GM23338 (cell line): ENCODE results near the gene SNAP91. TPM values are rescaled to one million over a fixed set of nuclear protein-coding genes. Genes with fewer than 3 reads are reported as not detected.
A peak's percentile ranks its signal among the peaks of the same experiment; 100 is the strongest.

Experiments
- ATAC-seq: fragments of 200-7000 bp; cut with Tn5 transposase; 3 replicates; pipeline ENCODE4 v1.9.1; 2020
- DNase-seq: peaks from one replicate; pipeline ENCODE4 v3.0.0-alpha.2; 2015; ENCODE audit warnings: low spot score
- H2AFZ ChIP-seq: fragments of 200-600 bp; sonication (generic); 2 replicates; pipeline ENCODE4 v1.8.0; 2016; ENCODE audit warnings: antibody characterized with exemption, mild to moderate bottlenecking, moderate library complexity
- H3F3A ChIP-seq: fragments of 200-600 bp; sonication (generic); replicated peaks from 2 replicates; pipeline ENCODE4 v1.8.0; 2017; ENCODE audit warnings: antibody characterized with exemption, mixed run types, low read depth
- H3K27ac ChIP-seq: fragments of 200-600 bp; sonication (generic); 2 replicates; pipeline ENCODE4 v1.6.1; 2016; ENCODE audit warnings: low read depth
- H3K27me3 ChIP-seq: fragments of 200-600 bp; sonication (generic); 2 replicates; pipeline ENCODE4 v1.8.0; 2016; ENCODE audit warnings: mild to moderate bottlenecking, mixed run types, moderate library complexity; ENCODE audit not compliant: insufficient read depth
- H3K36me3 ChIP-seq: fragments of 200-600 bp; sonication (generic); 2 replicates; pipeline ENCODE4 v1.8.0; 2016; ENCODE audit warnings: mild to moderate bottlenecking; ENCODE audit not compliant: insufficient read depth
- H3K4me1 ChIP-seq: fragments of 200-600 bp; sonication (generic); 2 replicates; pipeline ENCODE4 v1.8.0; 2016; ENCODE audit warnings: mild to moderate bottlenecking, moderate library complexity; ENCODE audit not compliant: insufficient read depth
- H3K4me2 ChIP-seq: fragments of 200-600 bp; sonication (generic); 2 replicates; pipeline ENCODE4 v1.7.1; 2017; ENCODE audit warnings: mixed run types
- H3K4me3 ChIP-seq: fragments of 200-600 bp; sonication (generic); 2 replicates; pipeline ENCODE4 v1.6.1; 2016; ENCODE audit warnings: mixed run types
- H3K79me2 ChIP-seq: fragments of 200-600 bp; sonication (generic); replicated peaks from 2 replicates; pipeline ENCODE4 v1.8.0; 2017; ENCODE audit warnings: mild to moderate bottlenecking; ENCODE audit not compliant: insufficient read depth
- H3K9me2 ChIP-seq: fragments of 200-600 bp; sonication (generic); 2 replicates; pipeline ENCODE4 v1.8.0; 2017; ENCODE audit not compliant: insufficient read depth
- H4K20me1 ChIP-seq: fragments of 200-600 bp; sonication (generic); replicated peaks from 2 replicates; pipeline ENCODE4 v1.8.0; 2017; ENCODE audit warnings: mild to moderate bottlenecking; ENCODE audit not compliant: insufficient read depth
- H3K27ac Mint-ChIP-seq: 2 replicates; pipeline ENCODE4 v1.8.0; 2020; ENCODE audit warnings: inconsistent platforms, mild to moderate bottlenecking, moderate library complexity, mixed read lengths
- H3K27me3 Mint-ChIP-seq: 3 replicates; pipeline ENCODE4 v1.8.0; 2022; ENCODE audit warnings: low read depth, mild to moderate bottlenecking, moderate library complexity, mixed read lengths, inconsistent platforms; ENCODE audit not compliant: insufficient read depth, poor library complexity
- H3K36me3 Mint-ChIP-seq: 3 replicates; pipeline ENCODE4 v1.8.0; 2021; ENCODE audit warnings: low read depth, mild to moderate bottlenecking, inconsistent platforms, moderate library complexity, mixed read lengths
- H3K4me1 Mint-ChIP-seq: 3 replicates; pipeline ENCODE4 v1.8.0; 2020; ENCODE audit warnings: mild to moderate bottlenecking, inconsistent platforms, mixed read lengths
- H3K4me3 Mint-ChIP-seq: 3 replicates; pipeline ENCODE4 v1.8.0; 2021; ENCODE audit warnings: moderate library complexity, mild to moderate bottlenecking, inconsistent platforms, mixed read lengths
- H3K9me3 Mint-ChIP-seq: 3 replicates; pipeline ENCODE4 v1.8.0; 2020; ENCODE audit warnings: moderate library complexity, mild to moderate bottlenecking, inconsistent platforms, mixed read lengths
- CREB1 ChIP-seq: fragments of 250-450 bp; sonication (Bioruptor Pico); IDR thresholded peaks from 2 replicates; pipeline ENCODE4 v1.5.0; 2020; ENCODE audit warnings: low read depth, mild to moderate bottlenecking, moderate library complexity
- EZH2phosphoT487 ChIP-seq: fragments of 200-600 bp; sonication (generic); IDR thresholded peaks from one replicate; pipeline ENCODE4 v1.8.1; 2018; ENCODE audit warnings: antibody characterized with exemption; ENCODE audit not compliant: unreplicated experiment
- NANOG ChIP-seq: IDR thresholded peaks from 2 replicates; pipeline ENCODE4 v1.6.1; 2016; ENCODE audit warnings: antibody characterized with exemption, borderline replicate concordance
- POLR2AphosphoS5 ChIP-seq: IDR thresholded peaks from 2 replicates; pipeline ENCODE4 v1.6.1; 2016; ENCODE audit warnings: antibody characterized with exemption, low read depth
- ZNF114 ChIP-seq: fragments of 250-450 bp; sonication (Bioruptor Pico); IDR thresholded peaks from 2 replicates; pipeline ENCODE4 v1.5.0; 2020; ENCODE audit warnings: mild to moderate bottlenecking, moderate library complexity
- polyA plus RNA-seq: library from polyadenylated mRNA; unstranded; fragments of >200 nt; fragmentation: Nextera tagmentation; extraction: Ambion mirVana; gene quantifications from 2 replicates; pipeline ENCODE4 v1.2.1, GENCODE V29; 2016
- total RNA-seq: library from RNA; depleted of rRNA; stranded (reverse); fragments of >200 nt; shearing (Covaris generic); gene quantifications from 2 replicates; pipeline ENCODE4 v1.2.3, GENCODE V29; 2014
- TF ChIP-seq, protein P1 (sequence below): IDR thresholded peaks from 2 replicates; pipeline ENCODE4 v1.6.1; 2016; ENCODE audit warnings: antibody characterized with exemption
- TF ChIP-seq, protein P2 (sequence below), 2 experiments: fragments of 200-600 bp in 1 of 2; sonication (generic) in 1 of 2; conservative IDR thresholded peaks; 2 replicates each; pipeline versions ENCODE4 v1.5.1 to v1.6.1; 2016 to 2017; ENCODE audit warnings: antibody characterized with exemption in 2 of 2, low read depth in 2 of 2, mild to moderate bottlenecking in 2 of 2, moderate library complexity in 1 of 2
- TF ChIP-seq, protein P3 (sequence below): fragments of 250-450 bp; sonication (Bioruptor Pico); IDR thresholded peaks from 2 replicates; pipeline ENCODE4 v1.5.0; 2020; ENCODE audit warnings: mild to moderate bottlenecking, moderate library complexity

SNAP91 gene
- total and polyA plus RNA-seq, 2 experiments from 2014 or later = 0.83 to 1.2 TPM

DNA sequence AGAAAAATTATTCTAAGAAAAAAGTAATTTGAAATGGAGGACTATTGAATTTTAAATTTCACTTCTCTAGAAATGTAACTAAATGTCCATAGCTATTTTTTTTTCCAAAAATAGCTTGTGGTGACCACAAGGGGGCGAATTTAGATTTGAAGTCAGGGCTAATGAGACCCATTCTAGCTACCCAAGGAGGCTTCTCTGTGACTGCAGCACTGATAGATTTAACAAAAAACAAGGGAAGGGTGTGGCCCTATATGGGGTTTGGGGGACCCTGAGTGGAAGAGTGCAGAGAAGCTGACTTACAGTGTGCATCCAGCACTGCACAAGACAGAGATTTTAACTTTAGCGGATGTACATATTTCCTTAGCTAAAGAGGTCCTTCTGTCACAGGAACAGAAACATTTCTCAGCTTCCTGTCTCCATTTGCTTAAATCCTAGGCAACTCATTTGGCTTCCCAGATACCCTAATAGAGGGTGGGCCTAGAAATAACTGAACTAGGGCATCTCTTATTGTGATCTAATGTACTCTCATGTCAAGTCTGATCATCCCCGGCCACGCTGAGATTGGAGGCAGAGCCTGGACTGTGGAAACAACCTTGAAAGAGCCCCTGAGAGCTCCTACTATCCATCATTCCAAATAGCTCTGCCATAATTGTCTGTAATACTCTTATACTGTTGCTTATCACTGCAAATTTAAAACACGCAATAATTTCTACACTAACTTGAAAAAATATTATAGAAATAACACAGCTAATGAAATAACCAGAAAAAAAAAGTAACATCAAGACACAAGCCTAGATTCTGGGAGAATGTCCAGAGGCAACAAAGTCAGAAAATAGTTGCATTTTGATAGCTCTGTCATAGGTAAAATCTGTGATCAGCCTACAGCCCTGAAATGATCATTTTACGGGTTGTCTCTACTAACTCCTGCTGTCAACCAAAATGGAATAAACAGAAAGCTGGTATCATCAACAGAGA, 93.6 kb downstream of the SNAP91 start:
- Histone ChIP-seq H3K79me2 (no peaks in the 10 kb centered on the region), H3K4me1 (no peaks in the 10 kb centered on the region), H3K27me3 (no peaks in the 10 kb centered on the region), H2AFZ (no peak overlapping the region), H3K4me2 (no peak overlapping the region), H3K9me2 (no peaks in the 10 kb centered on the region), H3K27ac (no peak overlapping the region), H3K36me3 (no peaks in the 10 kb centered on the region), H3K4me3 (no peak overlapping the region), H4K20me1 (no peaks in the 10 kb centered on the region), H3F3A (no peaks in the 10 kb centered on the region)
- ATAC-seq (peak; percentile 92), DNase-seq (peak; percentile 80)
- TF ChIP-seq, protein P1, sequence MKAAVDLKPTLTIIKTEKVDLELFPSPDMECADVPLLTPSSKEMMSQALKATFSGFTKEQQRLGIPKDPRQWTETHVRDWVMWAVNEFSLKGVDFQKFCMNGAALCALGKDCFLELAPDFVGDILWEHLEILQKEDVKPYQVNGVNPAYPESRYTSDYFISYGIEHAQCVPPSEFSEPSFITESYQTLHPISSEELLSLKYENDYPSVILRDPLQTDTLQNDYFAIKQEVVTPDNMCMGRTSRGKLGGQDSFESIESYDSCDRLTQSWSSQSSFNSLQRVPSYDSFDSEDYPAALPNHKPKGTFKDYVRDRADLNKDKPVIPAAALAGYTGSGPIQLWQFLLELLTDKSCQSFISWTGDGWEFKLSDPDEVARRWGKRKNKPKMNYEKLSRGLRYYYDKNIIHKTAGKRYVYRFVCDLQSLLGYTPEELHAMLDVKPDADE = no peak
- TF ChIP-seq NANOG = no peak
- TF ChIP-seq, protein P2, sequence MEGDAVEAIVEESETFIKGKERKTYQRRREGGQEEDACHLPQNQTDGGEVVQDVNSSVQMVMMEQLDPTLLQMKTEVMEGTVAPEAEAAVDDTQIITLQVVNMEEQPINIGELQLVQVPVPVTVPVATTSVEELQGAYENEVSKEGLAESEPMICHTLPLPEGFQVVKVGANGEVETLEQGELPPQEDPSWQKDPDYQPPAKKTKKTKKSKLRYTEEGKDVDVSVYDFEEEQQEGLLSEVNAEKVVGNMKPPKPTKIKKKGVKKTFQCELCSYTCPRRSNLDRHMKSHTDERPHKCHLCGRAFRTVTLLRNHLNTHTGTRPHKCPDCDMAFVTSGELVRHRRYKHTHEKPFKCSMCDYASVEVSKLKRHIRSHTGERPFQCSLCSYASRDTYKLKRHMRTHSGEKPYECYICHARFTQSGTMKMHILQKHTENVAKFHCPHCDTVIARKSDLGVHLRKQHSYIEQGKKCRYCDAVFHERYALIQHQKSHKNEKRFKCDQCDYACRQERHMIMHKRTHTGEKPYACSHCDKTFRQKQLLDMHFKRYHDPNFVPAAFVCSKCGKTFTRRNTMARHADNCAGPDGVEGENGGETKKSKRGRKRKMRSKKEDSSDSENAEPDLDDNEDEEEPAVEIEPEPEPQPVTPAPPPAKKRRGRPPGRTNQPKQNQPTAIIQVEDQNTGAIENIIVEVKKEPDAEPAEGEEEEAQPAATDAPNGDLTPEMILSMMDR (conservative IDR thresholded peaks at IDR 0.05; ENCODE audit: low read depth in 2 of 2) = peak; percentile 65 to 88
- TF ChIP-seq EZH2phosphoT487 = no peak
- TF ChIP-seq POLR2AphosphoS5 = no peak
- no peak for TF ChIP-seq CREB1 (CRISPR knock-in tag)
- H3K9me3 Mint-ChIP-seq = no peaks in the 10 kb centered on the region
- H3K36me3 Mint-ChIP-seq = no peaks in the 10 kb centered on the region
- H3K4me1 Mint-ChIP-seq = no peaks in the 10 kb centered on the region
- H3K27ac Mint-ChIP-seq = no peak overlapping the region
- no peaks in the 10 kb centered on the region for H3K27me3 Mint-ChIP-seq
- no peak overlapping the region for H3K4me3 Mint-ChIP-seq

DNA sequence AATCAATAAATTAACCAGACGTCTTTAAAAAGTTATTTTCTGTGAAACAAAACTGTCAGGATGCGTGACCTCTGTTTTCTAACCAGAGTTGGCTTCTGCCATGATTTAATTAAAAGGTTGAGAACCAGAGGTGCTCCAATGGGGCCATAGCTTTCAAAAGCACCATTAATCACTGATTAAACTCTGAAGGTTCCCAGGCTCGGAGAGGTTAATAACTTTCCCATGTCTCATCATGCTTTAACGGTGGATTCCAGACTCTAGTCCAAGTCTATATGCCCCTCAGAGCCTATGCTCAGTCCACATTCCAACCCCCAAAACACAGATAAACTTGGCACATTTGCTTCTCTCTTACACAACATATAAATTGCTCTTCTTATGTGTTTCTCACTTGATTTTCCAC, 95.5 kb downstream of the SNAP91 start:
- H3K27me3 Mint-ChIP-seq = no peaks in the 10 kb centered on the region
- DNase-seq (no peak), ATAC-seq (no peak)
- TF ChIP-seq, protein P3, sequence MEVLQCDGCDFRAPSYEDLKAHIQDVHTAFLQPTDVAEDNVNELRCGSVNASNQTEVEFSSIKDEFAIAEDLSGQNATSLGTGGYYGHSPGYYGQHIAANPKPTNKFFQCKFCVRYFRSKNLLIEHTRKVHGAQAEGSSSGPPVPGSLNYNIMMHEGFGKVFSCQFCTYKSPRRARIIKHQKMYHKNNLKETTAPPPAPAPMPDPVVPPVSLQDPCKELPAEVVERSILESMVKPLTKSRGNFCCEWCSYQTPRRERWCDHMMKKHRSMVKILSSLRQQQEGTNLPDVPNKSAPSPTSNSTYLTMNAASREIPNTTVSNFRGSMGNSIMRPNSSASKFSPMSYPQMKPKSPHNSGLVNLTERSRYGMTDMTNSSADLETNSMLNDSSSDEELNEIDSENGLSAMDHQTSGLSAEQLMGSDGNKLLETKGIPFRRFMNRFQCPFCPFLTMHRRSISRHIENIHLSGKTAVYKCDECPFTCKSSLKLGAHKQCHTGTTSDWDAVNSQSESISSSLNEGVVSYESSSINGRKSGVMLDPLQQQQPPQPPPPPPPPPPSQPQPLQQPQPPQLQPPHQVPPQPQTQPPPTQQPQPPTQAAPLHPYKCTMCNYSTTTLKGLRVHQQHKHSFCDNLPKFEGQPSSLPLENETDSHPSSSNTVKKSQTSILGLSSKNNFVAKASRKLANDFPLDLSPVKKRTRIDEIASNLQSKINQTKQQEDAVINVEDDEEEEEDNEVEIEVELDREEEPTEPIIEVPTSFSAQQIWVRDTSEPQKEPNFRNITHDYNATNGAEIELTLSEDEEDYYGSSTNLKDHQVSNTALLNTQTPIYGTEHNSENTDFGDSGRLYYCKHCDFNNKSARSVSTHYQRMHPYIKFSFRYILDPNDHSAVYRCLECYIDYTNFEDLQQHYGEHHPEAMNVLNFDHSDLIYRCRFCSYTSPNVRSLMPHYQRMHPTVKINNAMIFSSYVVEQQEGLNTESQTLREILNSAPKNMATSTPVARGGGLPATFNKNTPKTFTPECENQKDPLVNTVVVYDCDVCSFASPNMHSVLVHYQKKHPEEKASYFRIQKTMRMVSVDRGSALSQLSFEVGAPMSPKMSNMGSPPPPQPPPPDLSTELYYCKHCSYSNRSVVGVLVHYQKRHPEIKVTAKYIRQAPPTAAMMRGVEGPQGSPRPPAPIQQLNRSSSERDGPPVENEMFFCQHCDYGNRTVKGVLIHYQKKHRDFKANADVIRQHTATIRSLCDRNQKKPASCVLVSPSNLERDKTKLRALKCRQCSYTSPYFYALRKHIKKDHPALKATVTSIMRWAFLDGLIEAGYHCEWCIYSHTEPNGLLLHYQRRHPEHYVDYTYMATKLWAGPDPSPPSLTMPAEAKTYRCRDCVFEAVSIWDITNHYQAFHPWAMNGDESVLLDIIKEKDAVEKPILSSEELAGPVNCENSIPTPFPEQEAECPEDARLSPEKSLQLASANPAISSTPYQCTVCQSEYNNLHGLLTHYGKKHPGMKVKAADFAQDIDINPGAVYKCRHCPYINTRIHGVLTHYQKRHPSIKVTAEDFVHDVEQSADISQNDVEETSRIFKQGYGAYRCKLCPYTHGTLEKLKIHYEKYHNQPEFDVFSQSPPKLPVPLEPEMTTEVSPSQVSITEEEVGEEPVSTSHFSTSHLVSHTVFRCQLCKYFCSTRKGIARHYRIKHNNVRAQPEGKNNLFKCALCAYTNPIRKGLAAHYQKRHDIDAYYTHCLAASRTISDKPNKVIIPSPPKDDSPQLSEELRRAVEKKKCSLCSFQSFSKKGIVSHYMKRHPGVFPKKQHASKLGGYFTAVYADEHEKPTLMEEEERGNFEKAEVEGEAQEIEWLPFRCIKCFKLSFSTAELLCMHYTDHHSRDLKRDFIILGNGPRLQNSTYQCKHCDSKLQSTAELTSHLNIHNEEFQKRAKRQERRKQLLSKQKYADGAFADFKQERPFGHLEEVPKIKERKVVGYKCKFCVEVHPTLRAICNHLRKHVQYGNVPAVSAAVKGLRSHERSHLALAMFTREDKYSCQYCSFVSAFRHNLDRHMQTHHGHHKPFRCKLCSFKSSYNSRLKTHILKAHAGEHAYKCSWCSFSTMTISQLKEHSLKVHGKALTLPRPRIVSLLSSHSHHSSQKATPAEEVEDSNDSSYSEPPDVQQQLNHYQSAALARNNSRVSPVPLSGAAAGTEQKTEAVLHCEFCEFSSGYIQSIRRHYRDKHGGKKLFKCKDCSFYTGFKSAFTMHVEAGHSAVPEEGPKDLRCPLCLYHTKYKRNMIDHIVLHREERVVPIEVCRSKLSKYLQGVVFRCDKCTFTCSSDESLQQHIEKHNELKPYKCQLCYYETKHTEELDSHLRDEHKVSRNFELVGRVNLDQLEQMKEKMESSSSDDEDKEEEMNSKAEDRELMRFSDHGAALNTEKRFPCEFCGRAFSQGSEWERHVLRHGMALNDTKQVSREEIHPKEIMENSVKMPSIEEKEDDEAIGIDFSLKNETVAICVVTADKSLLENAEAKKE (CRISPR knock-in tag) = no peak
- no peak for TF ChIP-seq ZNF114
- no peaks in the 10 kb centered on the region for H3K9me3 Mint-ChIP-seq
- Histone ChIP-seq H3K36me3 (no peaks in the 10 kb centered on the region), H4K20me1 (no peaks in the 10 kb centered on the region), H2AFZ (no peak overlapping the region), H3K27me3 (no peaks in the 10 kb centered on the region), H3K27ac (no peak overlapping the region), H3F3A (no peaks in the 10 kb centered on the region), H3K4me1 (no peaks in the 10 kb centered on the region), H3K79me2 (no peaks in the 10 kb centered on the region), H3K4me2 (no peak overlapping the region), H3K9me2 (no peaks in the 10 kb centered on the region), H3K4me3 (no peak overlapping the region)
- H3K36me3 Mint-ChIP-seq = no peaks in the 10 kb centered on the region
- no peak overlapping the region for H3K27ac Mint-ChIP-seq
- H3K4me1 Mint-ChIP-seq = no peaks in the 10 kb centered on the region
- H3K4me3 Mint-ChIP-seq = no peak overlapping the region
